NT2/D1 (cell line): ENCODE results near the gene SSH2.

ENCODE experiments used
- DNase-seq: peaks from one replicate; pipeline ENCODE4 v3.0.0-alpha.2; 2011; ENCODE audit warnings: low read depth, low spot score
- H3K27me3 ChIP-seq: 2 replicates; pipeline ENCODE4 v1.6.0; 2011; ENCODE audit warnings: mild to moderate bottlenecking; ENCODE audit not compliant: insufficient read length, insufficient read depth
- H3K36me3 ChIP-seq: 2 replicates; pipeline ENCODE4 v1.6.1; 2011; ENCODE audit warnings: mild to moderate bottlenecking, low read length, mixed read lengths; ENCODE audit not compliant: insufficient read depth, insufficient read length
- H3K4me1 ChIP-seq: 2 replicates; pipeline ENCODE4 v1.5.1; 2011; ENCODE audit not compliant: insufficient read depth, insufficient read length
- H3K4me3 ChIP-seq: 2 replicates; pipeline ENCODE4 v1.5.1; 2011; ENCODE audit warnings: low read depth; ENCODE audit not compliant: insufficient read length
- H3K9ac ChIP-seq: 2 replicates; pipeline ENCODE4 v1.6.0; 2011; ENCODE audit warnings: low read depth; ENCODE audit not compliant: insufficient read length
- H3K9me3 ChIP-seq: 2 replicates; pipeline ENCODE4 v1.5.1; 2011; ENCODE audit warnings: mild to moderate bottlenecking, low read length; ENCODE audit not compliant: insufficient read depth
- SUZ12 ChIP-seq: IDR thresholded peaks from 2 replicates; pipeline ENCODE4 v1.6.1; 2011; ENCODE audit not compliant: insufficient read length, insufficient read depth; ENCODE audit errors: extremely low read depth
- YY1 ChIP-seq: IDR thresholded peaks from 2 replicates; pipeline ENCODE4 v1.6.1; 2011; ENCODE audit not compliant: insufficient read length, insufficient read depth
- ZNF274 ChIP-seq: IDR thresholded peaks from 2 replicates; pipeline ENCODE4 v1.6.1; 2011; ENCODE audit warnings: mild to moderate bottlenecking, low read depth, low read length

SSH2 gene

GRCh38 chr17:29591146-29591736 lies 338.8 kb downstream of the SSH2 start:
- TF ChIP-seq YY1 (no peak), ZNF274 (no peak), SUZ12 (no peak)
- Histone ChIP-seq H3K4me3 (peak overlapping the region; percentile 45), H3K9me3 (no peaks in the 10 kb centered on the region), H3K4me1 (peaks cover 31% of the 10 kb centered on the region), H3K27me3 (peaks cover 38% of the 10 kb centered on the region), H3K36me3 (no peaks in the 10 kb centered on the region), H3K9ac (peak overlapping the region; percentile 76)
- no peak for DNase-seq

- DNase-seq = no peak
- Histone ChIP-seq H3K4me1 (peaks cover 27% of the 10 kb centered on the region), H3K9me3 (no peaks in the 10 kb centered on the region), H3K36me3 (no peaks in the 10 kb centered on the region), H3K4me3 (peak overlapping the region; percentile 45), H3K9ac (peak overlapping the region; percentile 76), H3K27me3 (peaks cover 38% of the 10 kb centered on the region)
- TF ChIP-seq SUZ12 (no peak), YY1 (no peak), ZNF274 (no peak)
Observed at GRCh38 chr17:29590411-29591145, 339.4 kb downstream of the SSH2 start.

- peak within 1 kb of the TSS; percentile 73 for H3K4me3 ChIP-seq
- H3K9ac ChIP-seq = peak within 1 kb of the TSS; percentile 80
- TF ChIP-seq ZNF274 = no peak
- no peak for TF ChIP-seq SUZ12
- TF ChIP-seq YY1 = no peak
- no peak for DNase-seq
- H3K4me1 ChIP-seq = peaks cover 30% of the 10 kb centered on the region
- H3K27me3 ChIP-seq = peaks cover 38% of the 10 kb centered on the region
- H3K9me3 ChIP-seq = no peaks in the 10 kb centered on the region
- H3K36me3 ChIP-seq = no peaks in the 10 kb centered on the region
Observed at GRCh38 chr17:29589524-29590410, 340.3 kb downstream of the SSH2 start, which contains the start of gene GIT1. GIT1 (minus strand) TSS chr17:29589648; CDS start chr17:29589378, 270 bp downstream.

- Histone ChIP-seq H3K36me3 (no peaks in the 10 kb centered on the region), H3K4me3 (peak overlapping the region; percentile 73), H3K4me1 (peaks cover 26% of the 10 kb centered on the region), H3K27me3 (peaks cover 29% of the 10 kb centered on the region), H3K9ac (peak overlapping the region; percentile 80), H3K9me3 (no peaks in the 10 kb centered on the region)
- TF ChIP-seq SUZ12 = no peak
- TF ChIP-seq YY1 = no peak
- no peak for TF ChIP-seq ZNF274
- no peak for DNase-seq
Observed at GRCh38 chr17:29588562-29589411, 341.2 kb downstream of the SSH2 start.

- DNase-seq = no peak
- Histone ChIP-seq H3K36me3 (peaks cover 3% of the 10 kb centered on the region), H3K27me3 (peaks cover 26% of the 10 kb centered on the region), H3K9me3 (peaks cover 6% of the 10 kb centered on the region; the same call in 1 of the 2 replicates), H3K4me1 (peaks cover 26% of the 10 kb centered on the region), H3K4me3 (peak overlapping the region; percentile 73), H3K9ac (peak overlapping the region; percentile 80)
- no peak for TF ChIP-seq YY1
- TF ChIP-seq SUZ12 = no peak
- no peak for TF ChIP-seq ZNF274
Observed at GRCh38 chr17:29588017-29588561, 341.9 kb downstream of the SSH2 start.

GRCh38 chr17:29587591-29587990 lies 342.4 kb downstream of the SSH2 start:
- H3K9ac ChIP-seq = no peak overlapping the region

More at GRCh38 chr17:29587591-29587990, 342.4 kb downstream of the SSH2 start:
- Histone ChIP-seq H3K36me3 (peaks cover 7% of the 10 kb centered on the region), H3K4me3 (no peak overlapping the region), H3K9me3 (peaks cover 6% of the 10 kb centered on the region; the same call in 1 of the 2 replicates), H3K4me1 (peaks cover 23% of the 10 kb centered on the region), H3K27me3 (peaks cover 26% of the 10 kb centered on the region)
- TF ChIP-seq SUZ12 (no peak), YY1 (no peak)
- DNase-seq = no peak
